GM18907 (cell line): ENCODE measurements around the gene ING4.
A peak's percentile ranks its signal among the peaks of the same experiment; 100 is the strongest.
"Not testable (repeated sequence)": the region's sequence is repeated elsewhere in the genome, so short reads cannot be mapped to it uniquely, and the experiment has no call there.

Experiments used
- ATAC-seq: cut with Tn5 transposase; IDR thresholded peaks from one replicate; pipeline ENCODE4 v1.9.1; 2021; ENCODE audit warnings: mild to moderate bottlenecking, moderate library complexity; ENCODE audit not compliant: unreplicated experiment

The ING4 gene

DNA sequence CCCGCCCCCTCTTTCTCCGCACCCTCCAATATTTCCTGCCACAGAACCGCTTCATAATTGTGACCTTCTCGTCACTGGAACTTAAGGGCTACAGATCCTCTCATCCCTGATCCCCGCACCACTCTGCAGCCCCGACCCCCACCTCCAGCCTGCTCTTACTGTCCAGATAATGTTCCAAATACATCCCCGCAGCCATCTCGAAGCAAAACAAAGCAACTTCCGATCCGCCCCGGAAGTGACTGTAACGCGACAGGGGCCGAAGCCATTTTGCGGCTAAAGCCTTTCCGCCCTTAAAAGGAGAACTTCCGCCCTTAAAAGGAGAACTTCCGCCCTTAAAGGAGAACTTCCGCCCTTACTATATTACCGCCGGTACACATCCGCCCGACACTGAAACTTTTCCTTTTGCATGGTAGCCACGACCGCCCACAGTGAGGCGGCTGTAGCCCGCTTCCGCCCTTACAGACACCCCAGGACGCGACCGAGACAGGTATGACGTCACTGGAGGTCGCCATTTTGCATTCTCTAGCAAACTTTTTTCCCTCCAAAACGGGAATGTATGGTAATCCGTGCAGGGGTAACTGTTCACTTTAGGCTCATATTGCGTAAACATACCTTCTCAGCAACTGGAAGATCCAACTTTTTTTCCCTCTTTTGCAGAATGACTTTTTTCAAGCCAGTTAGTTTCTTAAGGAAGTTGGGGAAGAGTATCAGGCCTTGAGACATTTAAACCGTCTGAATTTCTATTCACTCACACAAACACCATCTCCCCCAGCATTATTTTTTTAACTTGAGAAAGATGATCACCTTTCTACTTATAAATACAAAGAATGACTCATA, at the start of gene ING4:
ING4 (minus strand) TSS at position 214 of the 837 bp plus-strand sequence; CDS start at position 196, 18 bp downstream.
- peak; percentile 94 for ATAC-seq

DNA sequence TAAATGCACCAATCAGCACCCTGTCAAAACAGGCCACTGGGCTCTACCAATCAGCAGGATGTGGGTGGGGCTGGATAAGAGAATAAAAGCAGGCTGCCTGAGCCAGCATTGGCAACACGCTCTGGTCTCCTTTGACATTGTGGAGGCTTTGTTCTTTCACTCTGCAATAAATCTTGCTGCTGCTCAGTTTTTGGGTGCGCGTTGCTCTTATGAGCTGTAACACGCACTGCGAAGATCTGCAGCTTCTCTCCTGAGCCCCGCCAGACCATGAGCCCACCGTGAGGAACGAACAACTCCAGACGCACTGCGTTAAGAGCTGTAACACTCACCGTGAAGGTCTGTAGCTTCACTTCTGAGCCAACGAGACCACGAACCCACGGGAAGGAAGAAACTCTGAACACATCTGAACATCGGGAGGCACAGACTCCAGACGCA, 46.1 kb upstream of the ING4 start:
- no peak for ATAC-seq

DNA sequence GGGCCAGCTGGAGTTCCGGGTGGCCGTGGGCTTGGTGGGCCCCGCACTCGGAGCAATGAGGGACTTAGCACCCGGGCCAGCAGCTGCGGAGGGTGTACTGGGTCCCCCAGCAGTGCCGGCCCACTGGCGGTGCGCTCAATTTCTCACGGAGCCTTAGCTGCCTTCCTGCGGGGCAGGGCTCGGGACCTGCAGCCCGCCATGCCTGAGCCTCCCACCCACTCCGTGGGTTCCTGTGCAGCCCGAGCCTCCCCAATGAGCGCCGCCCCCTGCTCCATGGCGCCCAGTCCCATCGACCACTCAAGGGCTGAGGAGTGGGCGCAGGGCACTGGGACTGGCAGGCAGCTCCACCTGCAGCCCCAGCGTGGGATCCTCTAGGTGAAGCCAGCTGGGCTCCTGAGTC, 45.4 kb upstream of the ING4 start:
- ATAC-seq = not testable (repeated sequence)

DNA sequence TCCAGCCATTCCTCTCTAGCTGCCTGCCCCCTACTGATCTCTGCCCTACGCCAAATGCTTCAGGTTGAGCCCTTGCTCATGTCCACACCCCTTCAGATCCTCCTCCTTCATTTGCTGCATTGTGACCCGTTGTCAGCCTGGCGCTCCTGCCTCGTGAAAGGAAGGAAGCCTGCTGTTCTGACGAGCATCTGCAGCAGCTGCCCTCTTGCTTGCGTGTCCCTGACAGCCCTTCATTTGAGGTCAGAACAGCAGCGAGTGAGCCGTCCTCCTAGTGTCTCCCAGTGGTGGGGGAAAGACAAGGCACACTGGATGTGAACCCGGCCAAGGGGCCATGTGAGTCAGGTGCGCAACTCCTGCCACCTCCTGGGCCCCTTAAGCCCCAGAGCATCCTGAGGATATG, 40.7 kb upstream of the ING4 start:
- ATAC-seq = no peak

DNA sequence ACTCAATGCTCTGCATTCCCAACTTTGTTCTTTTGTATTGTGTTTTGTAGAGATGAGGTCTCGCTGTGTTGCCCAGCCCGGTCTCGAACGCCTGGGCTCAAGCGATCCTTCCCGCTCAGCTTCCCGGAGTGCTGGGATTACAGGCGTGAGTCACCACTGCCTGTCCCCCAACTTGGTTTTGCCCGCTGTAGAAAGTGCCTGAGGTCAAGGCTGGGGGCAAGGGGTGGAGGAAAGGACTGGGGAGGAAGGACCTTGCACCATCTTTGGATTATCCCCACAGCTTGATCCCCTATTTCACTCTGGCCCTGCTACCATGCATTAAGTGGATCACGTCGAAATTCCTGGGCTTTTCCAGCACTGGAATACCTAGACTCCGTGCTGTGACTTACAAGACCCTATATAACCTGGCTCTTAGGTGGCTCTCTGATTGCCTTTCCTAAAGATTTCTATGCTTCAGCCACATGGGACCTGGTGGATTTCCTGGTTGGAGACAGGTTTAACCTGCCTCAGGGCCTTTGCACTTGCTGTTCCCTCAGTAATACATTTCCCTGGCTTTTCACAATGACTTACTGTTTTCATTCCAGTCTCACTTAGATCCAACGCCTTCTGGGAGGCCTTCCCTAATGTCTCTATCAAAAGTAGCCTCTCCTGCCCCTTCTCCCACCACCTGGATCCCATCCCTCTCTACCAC, 38.3 kb upstream of the ING4 start:
- ATAC-seq = no peak

DNA sequence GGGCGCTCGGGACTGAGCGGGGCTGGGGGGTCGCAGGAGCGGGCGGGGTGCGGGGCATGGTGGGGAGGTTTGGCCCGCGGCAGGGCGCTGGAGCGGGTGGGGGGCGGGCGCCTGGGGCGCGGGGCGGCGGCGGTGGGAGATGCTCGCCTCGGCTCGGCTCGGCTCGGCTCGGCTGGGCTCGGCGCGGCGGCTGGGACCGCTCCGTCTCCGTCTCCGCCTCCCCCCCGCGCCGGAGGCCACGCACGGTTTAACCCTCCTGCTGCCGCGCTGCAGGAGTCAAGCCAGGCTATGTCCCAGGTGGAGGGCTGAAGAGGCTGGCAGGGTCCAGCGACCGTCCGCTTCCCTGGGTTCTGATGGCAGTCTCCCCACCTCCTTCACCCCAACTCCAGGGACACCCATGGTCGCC, 37.7 kb upstream of the ING4 start, which contains the start of gene PIANP:
PIANP (minus strand) TSS at position 170 of the 406 bp plus-strand sequence. CDS start 2,754 bp downstream, outside the sequence.
- no peak for ATAC-seq

DNA sequence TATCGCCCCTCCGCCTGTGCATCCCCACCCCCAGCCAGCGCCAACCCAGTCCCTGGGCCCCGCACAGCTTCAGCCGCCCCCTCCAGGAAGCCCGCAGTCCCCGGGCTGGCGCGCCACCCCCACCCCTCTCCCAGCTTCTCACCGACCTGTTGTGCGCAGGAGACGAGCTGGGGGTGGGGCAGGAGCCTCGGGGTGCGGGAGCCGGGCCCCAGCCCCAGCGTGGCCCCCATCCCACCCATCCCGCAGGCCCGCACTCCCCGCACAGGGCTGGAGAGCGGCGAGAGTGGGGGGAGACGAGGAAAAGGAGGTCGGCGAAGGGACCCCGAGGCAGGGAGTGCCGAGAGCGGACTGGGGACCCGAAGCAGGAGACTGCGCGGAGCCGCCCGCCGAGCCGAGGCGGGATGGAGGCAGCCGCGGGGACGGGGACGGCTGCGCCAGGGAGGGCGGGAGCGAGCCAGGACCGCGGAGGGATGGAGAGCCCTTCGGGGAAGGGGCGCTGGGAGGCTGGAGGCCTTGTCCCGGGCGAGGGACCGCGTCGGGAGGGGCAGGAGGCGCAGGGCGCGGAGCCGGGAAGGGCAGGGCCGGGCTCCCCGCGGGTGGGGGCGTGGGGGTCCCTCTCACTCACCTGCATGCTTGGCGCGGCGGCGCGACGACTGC, 37.2 kb upstream of the ING4 start:
- no peak for ATAC-seq

DNA sequence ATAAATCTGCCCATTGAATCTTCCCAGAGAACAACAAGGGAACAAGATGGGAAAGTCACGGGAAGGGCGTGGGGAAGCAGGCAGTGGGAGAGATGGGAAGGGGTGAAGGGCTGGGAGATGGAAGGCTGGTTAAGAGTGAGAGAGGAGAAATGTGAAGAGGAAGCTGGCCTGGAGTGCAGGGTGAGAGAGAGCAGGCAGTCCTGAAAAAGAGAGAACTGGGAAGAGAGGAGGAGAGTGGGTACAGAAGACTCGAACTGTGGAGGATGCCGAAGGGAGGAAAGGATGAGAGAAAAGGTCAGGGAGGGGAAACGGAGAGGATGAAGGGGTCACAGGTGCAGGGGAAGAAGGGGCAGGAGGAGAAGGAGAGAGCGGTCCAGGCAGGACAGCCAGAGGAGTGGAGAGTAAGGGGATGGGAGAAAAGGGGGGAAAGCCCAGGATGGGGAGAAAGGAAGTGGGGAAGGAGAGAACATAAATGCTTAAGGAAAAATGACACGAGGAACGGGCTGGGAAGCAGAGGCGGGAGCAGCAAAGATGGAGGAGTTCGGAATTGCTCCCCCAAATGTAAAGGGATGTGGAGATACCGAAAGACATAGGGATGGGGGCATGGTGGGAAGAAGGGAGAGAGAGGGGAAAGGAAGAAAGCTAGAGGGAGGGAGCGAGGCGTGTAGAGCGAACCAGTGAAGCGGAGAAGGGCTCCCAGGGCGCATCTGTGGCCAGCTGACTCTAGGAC, 36.5 kb upstream of the ING4 start:
- no peak for ATAC-seq

DNA sequence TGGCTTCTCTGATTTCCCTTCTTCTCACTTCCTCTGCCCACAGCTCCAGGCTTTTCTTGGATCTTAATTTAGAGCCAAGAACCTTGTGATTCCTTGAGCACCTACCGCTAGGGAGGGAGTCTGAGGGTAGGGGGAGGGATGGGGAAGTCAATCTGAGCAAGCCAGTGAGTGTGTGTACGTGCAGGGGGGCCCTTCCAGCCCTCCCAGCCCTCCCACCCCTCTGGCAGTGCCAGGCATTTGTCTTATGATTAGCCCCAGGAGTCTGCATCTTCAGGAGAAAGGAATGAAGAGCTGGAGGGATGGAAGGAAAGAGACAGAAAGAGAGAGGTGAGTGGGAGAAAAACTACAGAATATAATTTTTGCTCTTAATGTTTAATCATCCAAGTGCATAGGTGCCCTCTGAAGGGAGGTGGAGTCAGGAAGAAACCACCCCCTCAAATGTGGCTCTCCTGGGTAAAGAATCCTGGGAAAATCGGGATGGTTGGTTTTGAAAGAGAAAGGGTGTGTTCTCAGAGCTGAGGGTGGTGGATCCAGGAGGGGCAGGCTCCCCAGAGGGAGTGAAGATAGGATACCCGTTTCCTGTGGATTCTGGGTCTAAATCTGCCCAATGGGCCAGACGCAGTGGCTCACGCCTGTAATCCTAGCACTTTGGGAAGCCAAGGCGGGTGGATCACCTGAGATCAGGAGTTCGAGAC, 35.6 kb upstream of the ING4 start:
- ATAC-seq = no peak

DNA sequence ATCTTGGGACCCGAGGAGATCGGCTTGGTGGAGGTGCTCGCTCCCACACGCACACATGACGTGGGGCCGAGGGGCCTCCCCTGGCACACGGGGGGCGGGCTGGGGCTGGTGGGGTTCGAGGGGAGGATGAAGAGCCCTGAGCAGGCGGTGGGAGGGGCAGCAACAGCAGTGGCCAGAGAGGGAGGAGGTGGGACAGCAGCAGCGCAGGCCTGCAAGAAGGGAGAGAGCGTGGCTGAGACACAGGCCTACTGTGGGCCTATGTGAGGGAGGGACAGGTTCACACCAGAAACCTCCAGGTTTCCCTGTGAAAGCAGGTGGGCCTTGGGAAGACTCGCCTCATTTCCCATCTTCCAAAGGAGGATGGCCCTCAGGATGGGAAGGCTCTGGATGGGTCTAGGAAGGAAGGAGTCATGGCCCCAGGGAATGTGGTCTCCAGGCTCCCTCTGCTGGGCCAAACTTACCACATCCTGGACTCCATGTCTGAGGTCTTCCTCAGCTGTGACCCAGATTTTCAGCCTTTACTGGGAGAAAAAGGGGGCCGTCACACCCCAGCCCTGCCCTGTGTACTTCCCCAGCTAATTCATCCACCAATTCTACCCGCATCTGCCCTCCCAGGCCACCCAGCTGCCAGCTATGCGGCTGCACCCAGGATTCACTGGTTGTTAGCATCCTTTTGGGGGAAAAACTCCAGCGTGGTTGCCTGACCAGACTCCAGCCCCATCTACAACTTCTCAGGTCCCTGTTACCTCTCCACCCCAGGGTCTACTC, 34.8 kb upstream of the ING4 start:
- ATAC-seq = no peak

DNA sequence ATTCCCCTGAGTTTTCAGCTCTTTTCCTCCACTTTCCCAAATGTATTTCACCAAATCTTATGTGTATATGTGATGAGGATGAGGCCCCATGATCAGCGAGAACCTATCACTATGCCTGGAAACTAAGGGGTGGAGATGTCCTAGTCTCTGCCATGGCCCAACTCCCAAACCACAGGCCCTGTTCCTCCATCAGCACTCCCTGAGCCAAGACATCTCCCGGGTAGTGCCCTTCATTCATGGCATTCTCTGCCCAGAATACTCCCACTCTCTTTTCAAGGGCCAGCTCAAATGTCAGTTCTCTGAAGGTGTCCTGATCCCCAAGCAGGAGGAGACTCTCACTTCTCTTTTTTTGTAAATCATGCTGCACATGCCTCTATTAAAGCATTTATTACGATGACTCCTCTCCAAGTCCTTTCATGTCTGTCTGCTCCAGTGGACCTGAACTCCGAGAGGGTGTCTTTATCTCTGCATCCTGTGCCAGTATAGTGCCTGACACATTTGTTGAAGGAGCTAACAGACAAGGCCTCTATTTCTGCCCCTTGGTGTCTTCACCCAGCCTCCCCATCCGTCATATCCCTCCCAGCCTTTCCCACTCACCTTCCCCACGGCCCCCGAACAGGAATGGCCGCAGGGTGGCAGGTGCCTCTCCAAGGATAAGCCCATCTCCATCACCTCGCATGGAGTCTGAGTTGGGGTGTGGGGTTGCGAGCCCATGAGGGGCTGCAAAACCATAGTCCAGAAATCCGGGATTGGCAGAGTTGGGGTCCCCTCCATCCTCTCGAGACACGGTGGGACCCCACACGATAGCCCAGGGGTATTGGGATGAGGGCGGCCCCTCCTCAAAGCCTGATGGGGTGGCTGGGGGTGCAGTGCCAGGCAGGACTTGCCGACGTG, 34.0 kb upstream of the ING4 start:
- no peak for ATAC-seq

DNA sequence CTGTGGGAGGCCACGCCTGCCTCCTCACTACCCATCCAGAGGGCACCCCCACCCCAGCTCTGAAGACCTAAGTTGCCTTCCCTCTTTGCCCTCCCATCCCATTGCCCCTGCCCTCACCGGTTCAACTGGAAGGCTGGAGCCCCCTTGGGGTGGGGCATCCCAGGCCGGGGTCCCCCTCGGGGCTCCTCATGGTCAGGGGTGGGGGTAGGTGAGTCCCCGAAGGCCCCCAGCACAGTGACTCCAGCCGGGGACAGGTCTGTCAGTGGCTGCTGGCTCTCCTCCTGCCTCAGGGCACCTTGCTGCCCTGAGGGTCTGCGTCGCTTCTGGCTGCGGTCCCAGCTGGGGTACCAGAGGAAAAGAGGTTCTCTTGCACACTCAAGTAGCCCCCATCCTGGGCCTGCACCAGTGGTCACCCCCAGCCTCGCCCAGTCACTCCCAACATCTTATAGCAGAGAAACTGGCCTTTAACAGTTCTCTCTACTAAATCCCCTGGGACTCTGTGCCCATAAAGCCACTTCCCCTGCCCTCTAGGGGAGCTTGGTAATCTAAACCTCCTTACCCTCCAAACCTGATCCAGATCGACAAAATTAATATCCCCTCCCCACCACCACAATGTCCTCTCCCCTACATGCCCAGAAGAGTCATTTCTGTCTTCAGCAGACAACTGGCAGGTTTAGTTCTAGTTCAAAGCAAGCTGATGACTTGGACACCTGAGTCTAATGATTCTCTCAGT, 32.6 kb upstream of the ING4 start:
- ATAC-seq = no peak

DNA sequence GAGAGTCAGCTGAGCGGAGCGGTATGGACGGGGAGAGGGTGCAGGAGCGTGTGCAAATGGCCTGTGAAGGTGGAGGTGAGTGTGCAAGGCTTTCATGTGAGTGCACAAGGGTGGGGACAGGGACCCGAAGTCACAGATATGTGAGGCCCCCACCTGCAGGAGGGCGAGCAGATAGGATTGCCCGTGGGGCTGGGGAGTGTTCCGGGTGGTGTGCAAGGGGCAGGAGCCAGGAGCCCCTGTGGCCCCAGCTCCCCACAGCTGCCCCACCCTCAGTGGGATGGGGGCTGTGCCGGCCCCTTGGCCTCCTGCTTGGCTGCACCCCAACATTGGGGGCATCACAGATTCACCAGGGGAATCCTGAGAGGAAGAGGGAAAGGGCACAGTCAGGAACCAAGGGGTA, 31.8 kb upstream of the ING4 start:
- no peak for ATAC-seq

DNA sequence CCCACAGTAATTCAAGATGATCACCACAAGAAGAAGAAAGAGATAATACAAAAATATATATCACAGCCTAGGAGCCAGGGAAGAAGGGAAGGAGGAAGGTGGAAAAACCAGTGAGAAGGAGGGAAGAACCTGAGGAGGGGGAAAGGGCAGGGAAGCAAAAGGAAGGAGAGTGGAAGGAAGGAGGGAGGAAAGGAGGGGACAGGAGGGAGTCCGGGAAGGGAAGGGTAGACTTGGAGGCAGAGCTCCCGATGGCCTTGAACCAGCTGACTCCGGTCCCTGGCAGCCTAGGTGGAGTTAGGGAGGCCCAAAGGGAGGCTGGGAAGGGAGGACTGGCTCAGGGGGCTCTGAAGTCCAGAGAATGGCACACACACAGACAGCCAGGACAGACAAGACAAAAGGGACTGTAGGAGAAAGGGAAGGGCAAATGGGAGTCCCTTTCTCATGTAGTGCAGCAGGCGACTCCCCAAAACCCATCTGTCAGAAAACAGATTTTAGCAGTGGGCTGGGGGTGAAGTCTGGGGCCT, 31.0 kb upstream of the ING4 start:
- no peak for ATAC-seq

DNA sequence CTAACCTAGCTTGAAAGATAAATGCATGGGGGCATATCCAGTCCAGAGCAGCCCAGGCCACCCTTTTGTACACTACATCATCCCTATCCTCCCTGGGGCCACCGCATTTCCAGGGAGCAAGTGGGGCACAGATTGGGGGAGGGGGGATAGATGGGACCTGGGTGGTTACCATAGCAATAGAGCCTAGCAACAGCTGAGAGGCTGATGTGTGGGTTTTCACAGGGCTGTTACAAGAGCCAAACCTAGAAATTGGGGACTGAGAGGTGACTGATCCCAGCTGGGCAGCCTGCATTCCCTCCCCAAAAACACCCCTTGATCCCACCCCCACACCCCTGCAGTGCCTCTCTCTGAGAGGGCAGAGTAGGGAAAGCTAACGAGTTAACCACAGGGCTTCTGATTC, 30.0 kb upstream of the ING4 start:
- ATAC-seq = no peak

DNA sequence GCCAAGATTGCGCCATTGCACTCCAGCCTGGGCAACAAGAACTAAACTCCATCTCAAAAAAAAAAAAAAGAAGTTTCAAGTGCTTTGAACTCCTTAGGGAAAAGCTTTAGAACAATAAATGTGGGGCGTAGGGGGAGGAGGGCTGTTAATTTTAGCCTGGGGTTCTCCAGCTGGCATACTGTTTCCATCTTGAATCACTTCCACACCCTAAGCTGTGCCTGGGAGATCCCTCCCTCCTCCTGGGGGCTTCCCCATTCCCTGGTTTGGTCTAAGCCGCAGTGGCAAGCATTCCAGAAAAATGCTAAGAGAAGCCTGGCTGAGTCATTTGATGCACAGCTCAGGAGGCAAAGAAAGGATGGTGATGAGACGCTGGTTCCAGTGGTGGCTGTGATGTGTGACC, 28.6 kb upstream of the ING4 start:
- ATAC-seq = no peak

DNA sequence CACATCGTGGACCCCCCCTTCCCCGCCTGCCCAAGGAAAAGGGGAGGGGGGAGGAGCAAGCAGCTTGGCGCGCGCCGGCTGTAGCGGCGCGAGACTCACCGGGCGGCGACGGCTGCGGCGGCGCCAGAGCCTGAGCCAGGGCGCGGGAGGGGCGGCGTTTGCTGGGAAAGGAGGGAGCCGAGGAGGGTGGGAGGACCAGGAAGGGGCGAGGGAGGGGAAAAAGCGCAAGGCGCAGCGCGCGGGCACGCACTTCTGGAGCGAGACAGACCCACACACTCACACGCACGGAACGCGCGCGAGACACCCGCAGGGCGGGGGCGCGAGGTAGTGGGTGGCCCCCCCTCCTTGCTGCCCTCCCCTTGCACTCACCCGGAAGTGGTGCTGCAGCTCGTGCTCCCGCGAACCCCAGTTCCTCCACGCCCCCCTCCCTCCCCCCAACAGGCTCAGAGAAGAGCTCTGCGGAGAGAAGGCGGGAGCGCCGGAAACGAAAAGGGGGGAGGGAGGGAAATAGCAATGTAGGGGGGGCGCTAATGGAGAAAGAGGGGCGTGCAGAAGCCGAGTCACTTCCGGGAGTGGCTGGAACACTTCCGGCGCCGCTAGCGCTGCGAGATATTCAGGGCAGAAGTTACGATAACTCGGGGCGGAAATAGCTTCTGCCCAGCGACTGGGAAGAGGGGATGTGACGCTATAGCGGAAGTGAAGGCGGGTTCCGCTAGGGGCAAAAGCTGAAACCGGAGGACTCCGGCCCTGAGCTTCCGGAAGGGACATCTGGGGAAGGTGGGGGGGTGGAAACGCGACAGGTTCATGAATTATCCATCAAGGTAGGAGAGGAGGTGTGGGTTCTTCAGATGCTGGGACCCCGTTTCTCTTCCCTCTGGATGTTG, 26.3 kb upstream of the ING4 start, which contains the start of gene ZNF384:
ZNF384 (minus strand) TSS at position 377 of the 884 bp plus-strand sequence. CDS start 9,855 bp downstream, outside the sequence.
- ATAC-seq = peak; percentile 82
